DND-41 (cell line): ENCODE results near the gene PLAC1.

ENCODE experiments used
- ATAC-seq: fragments of 200-7000 bp; cut with Tn5 transposase; 3 replicates; pipeline ENCODE4 v1.9.1; 2021; ENCODE audit warnings: low read depth; ENCODE audit not compliant: insufficient read depth
- DNase-seq: peaks from one replicate; pipeline ENCODE4 v3.0.0-alpha.2; 2020
- H2AFZ ChIP-seq: 2 replicates; pipeline ENCODE4 v1.6.0; 2012; ENCODE audit warnings: low read depth, low read length
- H3K27ac ChIP-seq: 2 replicates; pipeline ENCODE4 v1.5.1; 2012; ENCODE audit warnings: low read length, inconsistent platforms
- H3K27me3 ChIP-seq: fragments of 200-600 bp; sonication (generic); 2 replicates; pipeline ENCODE4 v1.6.0; 2012; ENCODE audit warnings: low read length, mild to moderate bottlenecking, inconsistent platforms; ENCODE audit not compliant: insufficient read depth, poor library complexity
- H3K36me3 ChIP-seq: 2 replicates; pipeline ENCODE4 v1.5.1; 2012; ENCODE audit warnings: low read length, inconsistent platforms; ENCODE audit not compliant: insufficient read depth
- H3K4me1 ChIP-seq: 2 replicates; pipeline ENCODE4 v1.5.1; 2012; ENCODE audit warnings: mild to moderate bottlenecking, low read length; ENCODE audit not compliant: insufficient read depth
- H3K4me2 ChIP-seq: 2 replicates; pipeline ENCODE4 v1.6.0; 2012; ENCODE audit warnings: mild to moderate bottlenecking, moderate library complexity, low read length, inconsistent platforms; ENCODE audit not compliant: insufficient read depth
- H3K4me3 ChIP-seq, 2 experiments: fragments of 200-600 bp in 1 of 2; shearing (Covaris generic) in 1 of 2; 2 replicates each; pipeline ENCODE4 v1.5.1; 2012 to 2016; ENCODE audit warnings: inconsistent platforms in 2 of 2, low read length in 2 of 2, mild to moderate bottlenecking in 2 of 2, low read depth in 1 of 2, moderate library complexity in 1 of 2
- H3K79me2 ChIP-seq: 2 replicates; pipeline ENCODE4 v1.6.0; 2012; ENCODE audit warnings: low read length, inconsistent platforms; ENCODE audit not compliant: insufficient read depth
- H3K9ac ChIP-seq: 2 replicates; pipeline ENCODE4 v1.6.0; 2012; ENCODE audit warnings: low read depth, mild to moderate bottlenecking, inconsistent platforms, low read length, moderate library complexity
- H3K9me3 ChIP-seq: 2 replicates; pipeline ENCODE4 v1.5.1; 2012; ENCODE audit warnings: low read length, moderate library complexity, mild to moderate bottlenecking, inconsistent platforms; ENCODE audit not compliant: insufficient read depth, severe bottlenecking
- H4K20me1 ChIP-seq: 2 replicates; pipeline ENCODE4 v1.6.0; 2012; ENCODE audit warnings: low read length; ENCODE audit not compliant: insufficient read depth
- EZH2 ChIP-seq: IDR thresholded peaks from 3 replicates; pipeline ENCODE4 v1.6.1; 2012; ENCODE audit warnings: borderline replicate concordance, low read depth, mild to moderate bottlenecking, moderate library complexity, low read length, inconsistent platforms; ENCODE audit not compliant: severe bottlenecking
- TF ChIP-seq, protein P1 (sequence below): IDR thresholded peaks from 2 replicates; pipeline ENCODE4 v1.5.1; 2012; ENCODE audit warnings: borderline replicate concordance, low read length, moderate library complexity, mild to moderate bottlenecking; ENCODE audit not compliant: poor library complexity, severe bottlenecking; ENCODE audit errors: extremely low read depth

Gene PLAC1

DNA sequence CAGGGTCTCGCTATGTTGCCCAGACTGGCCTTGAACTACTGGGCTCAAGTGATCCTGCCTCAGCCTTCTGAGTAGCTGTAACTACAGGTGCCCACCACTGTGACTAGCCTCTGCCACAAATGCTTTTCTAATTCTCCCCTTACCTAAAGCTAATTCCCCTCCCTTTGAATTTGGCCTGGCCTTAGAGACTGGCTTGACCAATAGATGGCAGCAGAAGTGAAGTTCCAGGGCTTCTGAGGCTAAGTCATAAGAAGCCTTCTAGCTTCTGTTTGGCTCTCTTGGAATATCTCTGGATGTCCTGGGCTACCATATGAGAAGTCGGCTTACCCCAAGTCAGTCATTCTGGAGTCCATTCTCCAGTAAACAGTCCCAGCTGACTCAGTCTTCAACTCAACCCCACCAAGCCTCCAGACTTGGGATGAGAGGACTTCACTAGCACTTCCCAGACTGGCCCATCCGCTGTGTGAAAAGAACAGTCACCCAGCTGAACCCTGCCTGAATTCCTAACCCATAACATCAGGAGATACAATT is 137.3 kb downstream of the PLAC1 start:
- DNase-seq (peak; percentile 28), ATAC-seq (peak; percentile 64)
- H4K20me1 ChIP-seq = no peaks in the 10 kb centered on the region
- no peak overlapping the region for H3K4me2 ChIP-seq
- TF ChIP-seq EZH2 = no peak
- TF ChIP-seq, protein P1, sequence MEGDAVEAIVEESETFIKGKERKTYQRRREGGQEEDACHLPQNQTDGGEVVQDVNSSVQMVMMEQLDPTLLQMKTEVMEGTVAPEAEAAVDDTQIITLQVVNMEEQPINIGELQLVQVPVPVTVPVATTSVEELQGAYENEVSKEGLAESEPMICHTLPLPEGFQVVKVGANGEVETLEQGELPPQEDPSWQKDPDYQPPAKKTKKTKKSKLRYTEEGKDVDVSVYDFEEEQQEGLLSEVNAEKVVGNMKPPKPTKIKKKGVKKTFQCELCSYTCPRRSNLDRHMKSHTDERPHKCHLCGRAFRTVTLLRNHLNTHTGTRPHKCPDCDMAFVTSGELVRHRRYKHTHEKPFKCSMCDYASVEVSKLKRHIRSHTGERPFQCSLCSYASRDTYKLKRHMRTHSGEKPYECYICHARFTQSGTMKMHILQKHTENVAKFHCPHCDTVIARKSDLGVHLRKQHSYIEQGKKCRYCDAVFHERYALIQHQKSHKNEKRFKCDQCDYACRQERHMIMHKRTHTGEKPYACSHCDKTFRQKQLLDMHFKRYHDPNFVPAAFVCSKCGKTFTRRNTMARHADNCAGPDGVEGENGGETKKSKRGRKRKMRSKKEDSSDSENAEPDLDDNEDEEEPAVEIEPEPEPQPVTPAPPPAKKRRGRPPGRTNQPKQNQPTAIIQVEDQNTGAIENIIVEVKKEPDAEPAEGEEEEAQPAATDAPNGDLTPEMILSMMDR = peak; percentile 60
- H3K36me3 ChIP-seq = no peaks in the 10 kb centered on the region
- no peak overlapping the region for H3K27ac ChIP-seq
- H3K9me3 ChIP-seq = no peaks in the 10 kb centered on the region
- H3K4me3 ChIP-seq = no peak overlapping the region
- no peaks in the 10 kb centered on the region for H3K4me1 ChIP-seq
- H2AFZ ChIP-seq = no peak overlapping the region
- no peaks in the 10 kb centered on the region for H3K79me2 ChIP-seq
- no peak overlapping the region for H3K9ac ChIP-seq
- H3K27me3 ChIP-seq = no peaks in the 10 kb centered on the region
